DOHH2 (cell line): ENCODE measurements around the gene VPREB1.
"Not testable (repeated sequence)": the region's sequence is repeated elsewhere in the genome, so short reads cannot be mapped to it uniquely, and the experiment has no call there.

Experiments used
- EZH2phosphoT487 ChIP-seq: fragments of 200-600 bp; sonication (generic); IDR thresholded peaks from 2 replicates; pipeline ENCODE4 v1.6.1; 2017; ENCODE audit warnings: borderline replicate concordance, mild to moderate bottlenecking, antibody characterized with exemption, low read length, moderate library complexity, mixed read lengths
- TF ChIP-seq, protein P1 (sequence below): fragments of 200-600 bp; sonication (generic); IDR thresholded peaks from one replicate; pipeline ENCODE4 v1.5.1; 2014; ENCODE audit warnings: antibody characterized with exemption, mild to moderate bottlenecking, low read depth, low read length; ENCODE audit not compliant: poor library complexity, severe bottlenecking

DNA sequence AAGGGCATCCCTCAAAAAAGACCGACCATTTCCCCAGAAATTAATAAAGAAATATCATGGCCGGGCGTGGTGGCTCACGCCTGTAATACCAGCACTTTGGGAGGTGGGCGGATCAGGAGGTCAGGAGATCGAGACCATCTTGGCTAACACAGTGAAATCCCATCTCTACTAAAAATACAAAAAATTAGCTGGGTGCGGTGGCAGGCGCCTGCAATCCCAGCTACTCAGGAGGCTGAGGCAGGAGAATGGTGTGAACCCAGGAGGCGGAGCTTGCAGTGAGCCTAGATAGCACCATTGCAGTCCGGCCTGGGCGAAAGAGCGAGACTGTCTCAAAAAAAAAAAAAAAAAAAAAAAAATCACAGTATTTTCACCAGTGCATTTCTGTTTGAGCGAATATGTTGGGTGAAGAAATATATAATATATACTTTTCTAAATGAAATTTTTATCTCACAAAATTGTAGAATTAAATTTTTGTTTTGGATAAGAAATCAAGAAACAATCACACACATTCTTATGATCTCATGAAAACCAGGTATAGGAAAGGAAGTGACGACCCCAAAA is 35.4 kb upstream of the VPREB1 start:
- TF ChIP-seq, protein P1, sequence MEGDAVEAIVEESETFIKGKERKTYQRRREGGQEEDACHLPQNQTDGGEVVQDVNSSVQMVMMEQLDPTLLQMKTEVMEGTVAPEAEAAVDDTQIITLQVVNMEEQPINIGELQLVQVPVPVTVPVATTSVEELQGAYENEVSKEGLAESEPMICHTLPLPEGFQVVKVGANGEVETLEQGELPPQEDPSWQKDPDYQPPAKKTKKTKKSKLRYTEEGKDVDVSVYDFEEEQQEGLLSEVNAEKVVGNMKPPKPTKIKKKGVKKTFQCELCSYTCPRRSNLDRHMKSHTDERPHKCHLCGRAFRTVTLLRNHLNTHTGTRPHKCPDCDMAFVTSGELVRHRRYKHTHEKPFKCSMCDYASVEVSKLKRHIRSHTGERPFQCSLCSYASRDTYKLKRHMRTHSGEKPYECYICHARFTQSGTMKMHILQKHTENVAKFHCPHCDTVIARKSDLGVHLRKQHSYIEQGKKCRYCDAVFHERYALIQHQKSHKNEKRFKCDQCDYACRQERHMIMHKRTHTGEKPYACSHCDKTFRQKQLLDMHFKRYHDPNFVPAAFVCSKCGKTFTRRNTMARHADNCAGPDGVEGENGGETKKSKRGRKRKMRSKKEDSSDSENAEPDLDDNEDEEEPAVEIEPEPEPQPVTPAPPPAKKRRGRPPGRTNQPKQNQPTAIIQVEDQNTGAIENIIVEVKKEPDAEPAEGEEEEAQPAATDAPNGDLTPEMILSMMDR, result not testable (repeated sequence)
- not testable (repeated sequence) for TF ChIP-seq EZH2phosphoT487
